ENCODE measurements around the gene VIPR2. TPM values are rescaled to one million over a fixed set of nuclear protein-coding genes. Genes with fewer than 3 reads are reported as not detected.

Gene VIPR2
- total and polyA plus RNA-seq, 2 donors from 2014 or later: 0.91 to 1.3 TPM

DNA sequence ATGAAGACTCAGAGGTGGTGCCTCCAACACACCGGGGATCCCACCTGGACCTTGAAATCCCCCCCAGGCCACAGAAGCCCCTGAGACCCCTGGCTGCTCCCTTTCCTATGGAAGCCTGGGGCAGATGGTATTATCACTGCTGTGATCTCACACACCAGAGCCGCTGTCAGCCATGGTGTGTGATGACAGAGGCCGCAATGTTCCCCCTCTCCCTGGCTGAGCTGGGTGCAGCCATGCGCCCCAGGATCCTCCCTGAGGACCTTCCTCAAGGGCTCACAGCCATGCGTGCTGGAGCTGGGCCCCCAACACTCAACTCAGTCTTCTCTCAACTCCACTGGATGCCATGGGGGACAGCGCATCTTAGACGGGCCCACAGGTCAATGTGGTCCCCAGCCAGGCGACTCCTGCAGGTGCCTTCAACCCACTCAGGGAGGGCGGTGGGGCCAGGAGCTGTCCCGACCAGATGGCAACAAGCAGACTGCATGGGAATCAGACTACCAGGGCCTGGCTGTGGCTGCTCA is 44.9 kb downstream of the VIPR2 start:
- intact Hi-C loops (cut with DNase I): no loop called here
- Histone ChIP-seq H3K36me3 (ENCODE audit: control insufficient read depth in 2 of 3, insufficient read depth in 3 of 3, low read length in 3 of 3) (no peaks in the 10 kb centered on the region), H3K27ac (ENCODE audit: low read depth in 2 of 2, low read length in 2 of 2) (no peak overlapping the region), H3K4me1 (ENCODE audit: control insufficient read depth in 2 of 3, insufficient read depth in 2 of 3, low read depth in 1 of 3, low read length in 3 of 3) (peaks cover 0 to 3% (median 0%) of the 10 kb centered on the region in 3 donors), H3K4me3 (ENCODE audit: low read length in 3 of 3) (no peak overlapping the region), H3K27me3 (ENCODE audit: control insufficient read depth, insufficient read depth, low read length) (no peaks in the 10 kb centered on the region), H3K9me3 (ENCODE audit: control insufficient read depth in 2 of 3, insufficient read depth in 1 of 3, low read length in 3 of 3) (no peaks in the 10 kb centered on the region), H3K9ac (ENCODE audit: low read length in 3 of 3) (no peak overlapping the region)
- no peak for TF ChIP-seq CTCF (IDR thresholded peaks at IDR 0.05; ENCODE audit: borderline replicate concordance, extremely low read depth, insufficient read depth)
- FAIRE-seq: no peak
- peak in 3 of 5 donors; percentile 7 to 60 (median 18) for DNase-seq

DNA sequence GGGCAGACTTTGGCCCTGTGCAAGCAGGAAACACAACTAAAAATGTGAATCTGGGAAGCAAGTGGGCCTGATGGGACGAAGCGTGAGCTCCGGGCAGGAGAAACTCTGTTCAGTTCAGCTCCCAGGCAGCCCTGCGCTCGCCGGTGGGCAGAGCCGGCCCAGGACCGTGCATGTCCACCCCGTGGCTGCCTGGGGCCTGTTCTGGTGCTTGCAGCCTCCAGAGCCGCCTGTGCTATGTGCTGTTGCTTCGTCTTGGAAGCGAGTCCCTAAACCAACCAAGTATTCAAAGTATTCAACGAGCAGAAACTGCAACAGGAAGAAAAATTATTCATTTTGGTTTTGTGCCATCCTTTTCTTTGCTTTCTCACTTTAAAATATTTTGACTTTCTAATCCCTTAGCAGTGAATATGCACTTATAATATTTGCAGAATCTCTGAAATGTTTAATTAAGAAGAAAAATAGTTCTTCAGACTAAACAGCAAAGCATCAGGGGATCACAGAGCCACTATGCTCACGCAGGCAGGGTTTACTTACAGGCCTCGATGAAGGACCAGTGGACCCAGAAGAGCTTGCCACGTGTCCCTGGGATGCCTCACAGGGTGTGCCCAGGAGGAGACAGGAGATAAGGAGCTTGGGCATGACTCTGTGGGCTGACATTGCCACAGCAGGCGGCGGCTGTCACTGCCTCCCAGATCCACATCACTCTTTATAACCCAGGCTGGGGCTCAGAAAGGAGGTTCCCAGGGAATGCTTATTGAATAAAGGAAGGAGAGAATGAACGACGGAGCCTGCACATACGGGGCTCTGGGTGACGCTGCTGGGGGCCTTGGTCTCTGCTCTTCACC is 45.6 kb downstream of the VIPR2 start:
- FAIRE-seq (no peak), DNase-seq (peak in 3 of 5 donors; percentile 28 to 84 (median 55))
- H3K4me3 ChIP-seq (ENCODE audit: low read length in 3 of 3): no peak overlapping the region
- H3K9me3 ChIP-seq (ENCODE audit: control insufficient read depth in 2 of 3, insufficient read depth in 1 of 3, low read length in 3 of 3): no peaks in the 10 kb centered on the region
- no peaks in the 10 kb centered on the region for H3K36me3 ChIP-seq (ENCODE audit: control insufficient read depth in 2 of 3, insufficient read depth in 3 of 3, low read length in 3 of 3)
- H3K27ac ChIP-seq (ENCODE audit: low read depth in 2 of 2, low read length in 2 of 2): no peak overlapping the region
- no peak overlapping the region for H3K9ac ChIP-seq (ENCODE audit: low read length in 3 of 3)
- no peaks in the 10 kb centered on the region for H3K27me3 ChIP-seq (ENCODE audit: control insufficient read depth, insufficient read depth, low read length)
- TF ChIP-seq CTCF (IDR thresholded peaks at IDR 0.05; ENCODE audit: borderline replicate concordance, extremely low read depth, insufficient read depth): no peak
- intact Hi-C loops (cut with DNase I): no loop called here
- H3K4me1 ChIP-seq (ENCODE audit: control insufficient read depth in 2 of 3, insufficient read depth in 2 of 3, low read depth in 1 of 3, low read length in 3 of 3): peaks cover 0 to 3% (median 0%) of the 10 kb centered on the region in 3 donors

DNA sequence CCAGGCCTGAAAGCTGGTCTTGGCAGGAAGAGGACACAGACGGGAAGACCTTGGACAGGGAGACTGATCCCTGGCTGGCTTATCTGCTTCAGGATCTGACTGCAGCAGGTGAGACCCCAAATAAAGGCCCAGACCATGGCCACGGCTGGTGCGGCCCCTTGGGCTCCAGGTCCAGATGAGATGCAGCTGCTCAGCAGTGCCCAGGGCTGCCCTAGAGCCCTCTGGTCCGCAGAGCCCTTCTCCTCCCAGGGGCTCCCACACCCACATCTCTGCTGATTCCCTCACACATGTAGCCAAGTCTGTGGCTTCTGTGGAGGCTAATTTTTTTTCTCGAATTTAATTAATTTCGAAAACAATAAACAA is 46.3 kb downstream of the VIPR2 start:
- intact Hi-C loops (cut with DNase I): no loop called here
- Histone ChIP-seq H3K9me3 (ENCODE audit: control insufficient read depth in 2 of 3, insufficient read depth in 1 of 3, low read length in 3 of 3) (no peaks in the 10 kb centered on the region), H3K4me1 (ENCODE audit: control insufficient read depth in 2 of 3, insufficient read depth in 2 of 3, low read depth in 1 of 3, low read length in 3 of 3) (peaks cover 0 to 3% (median 0%) of the 10 kb centered on the region in 3 donors), H3K36me3 (ENCODE audit: control insufficient read depth in 2 of 3, insufficient read depth in 3 of 3, low read length in 3 of 3) (no peaks in the 10 kb centered on the region), H3K4me3 (ENCODE audit: low read length in 3 of 3) (no peak overlapping the region), H3K27me3 (ENCODE audit: control insufficient read depth, insufficient read depth, low read length) (no peaks in the 10 kb centered on the region), H3K27ac (ENCODE audit: low read depth in 2 of 2, low read length in 2 of 2) (no peak overlapping the region), H3K9ac (ENCODE audit: low read length in 3 of 3) (no peak overlapping the region)
- DNase-seq: peak in 1 of 5 donors; percentile 52
- TF ChIP-seq CTCF (IDR thresholded peaks at IDR 0.05; ENCODE audit: borderline replicate concordance, extremely low read depth, insufficient read depth): no peak
- FAIRE-seq: no peak

Data from kidney (tissue), 14 donors.